ENCODE results near the gene TOMM34.

- no peak for TF ChIP-seq EMX1 (CRISPR knock-in tag; IDR thresholded peaks at IDR 0.05)
- no peak for TF ChIP-seq ATF2 (CRISPR knock-in tag; IDR thresholded peaks at IDR 0.05; ENCODE audit: borderline replicate concordance, low read depth)
- TF ChIP-seq ZNF425 (CRISPR knock-in tag; conservative IDR thresholded peaks at IDR 0.05) = no peak
- no peak for TF ChIP-seq CTCF (IDR thresholded peaks at IDR 0.05)
- no peak for TF ChIP-seq SP1 (CRISPR knock-in tag; conservative IDR thresholded peaks at IDR 0.05)
- no peak for TF ChIP-seq E2F5 (CRISPR knock-in tag; IDR thresholded peaks at IDR 0.05)
- TF ChIP-seq NR2C2 (CRISPR knock-in tag; IDR thresholded peaks at IDR 0.05) = no peak
- no peak for TF ChIP-seq USF1 (CRISPR knock-in tag; IDR thresholded peaks at IDR 0.05)
- no peak for TF ChIP-seq AFF4 (CRISPR knock-in tag; IDR thresholded peaks at IDR 0.05; ENCODE audit: borderline replicate concordance)
Observed at GRCh38 chr20:44954211-44954610, 6.0 kb downstream of the TOMM34 start.
